OCI-M2 (cell line): ENCODE measurements around the gene KCNIP4.

ENCODE experiments used
- DNase-seq: peaks from one replicate; lab custom pipeline; 2025; ENCODE audit not compliant: unreplicated experiment; lab: John Stamatoyannopoulos, UW

KCNIP4 gene

DNA sequence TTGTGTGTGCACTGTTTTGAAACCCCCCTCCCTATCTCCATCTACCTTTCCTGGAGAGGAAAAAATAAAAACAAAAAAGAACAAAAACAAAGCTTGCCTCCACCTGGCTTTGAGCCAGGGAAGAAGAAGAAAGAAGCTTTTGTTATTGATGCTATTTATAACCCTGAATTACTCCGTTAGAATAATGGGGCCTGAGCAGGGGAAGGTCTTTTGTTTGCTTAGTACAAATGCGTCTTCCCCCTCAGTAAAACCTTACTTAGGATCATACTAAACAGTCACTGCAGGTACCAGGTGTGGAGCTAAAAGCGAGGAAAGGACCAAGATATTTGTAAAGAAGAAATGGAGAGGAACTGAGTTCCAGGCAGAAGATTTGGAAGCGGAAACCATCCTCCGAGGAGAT is 352.1 kb downstream of the KCNIP4 start:
- no peak for DNase-seq

- DNase-seq = no peak
Observed at GRCh38 chr4:21593671-21594001, 354.9 kb downstream of the KCNIP4 start.

DNA sequence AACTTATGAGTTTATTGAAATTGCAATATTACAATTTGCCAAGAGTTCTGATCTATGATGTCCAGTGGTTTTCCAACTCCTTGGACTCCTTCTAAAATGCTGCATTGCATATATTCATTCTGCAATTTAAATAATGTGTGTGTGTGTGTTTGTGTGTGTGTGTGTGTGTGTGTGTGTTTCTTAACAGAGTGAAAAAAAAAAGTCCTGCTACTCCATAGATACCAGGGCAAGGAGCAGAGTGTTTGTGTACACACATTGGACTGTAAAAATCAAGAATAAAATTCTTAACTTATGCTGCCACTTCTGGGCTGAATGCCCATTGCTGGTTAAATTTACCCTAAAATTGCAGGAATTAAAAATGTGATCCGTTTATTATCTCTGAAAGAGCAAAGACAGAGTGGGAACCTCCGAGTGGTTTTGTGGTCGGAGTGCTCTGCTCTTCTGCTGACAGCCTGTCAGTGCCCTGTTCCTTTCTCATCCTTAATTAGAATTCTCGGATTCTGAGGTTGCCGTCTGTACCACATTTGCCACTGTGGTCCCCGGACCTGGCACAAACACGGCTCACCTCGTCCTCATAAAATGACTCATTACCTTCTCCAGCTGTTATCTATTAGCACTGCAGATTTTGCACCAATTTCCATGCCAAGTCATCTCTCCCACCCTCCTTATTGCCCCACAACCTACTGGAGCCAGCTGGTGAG is 355.5 kb downstream of the KCNIP4 start:
- no peak for DNase-seq

DNA sequence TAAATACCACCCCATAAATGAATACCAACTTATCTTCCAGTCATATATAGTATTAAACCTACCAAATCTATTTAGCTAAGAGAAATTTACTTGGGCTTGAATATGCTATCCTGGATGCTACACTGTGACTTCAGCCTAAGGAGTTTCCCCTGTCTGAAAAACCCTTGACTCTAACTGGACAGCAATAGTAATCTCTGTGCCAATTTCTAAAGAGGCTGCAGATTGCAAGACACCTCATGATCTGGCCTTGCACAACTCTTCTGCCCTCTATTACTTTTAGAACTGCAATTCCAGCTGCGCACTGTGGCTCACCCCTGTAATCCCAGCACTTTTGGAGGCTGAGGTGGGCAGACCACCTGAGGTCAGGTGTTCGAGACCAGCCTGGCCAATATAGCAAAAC is 371.5 kb downstream of the KCNIP4 start:
- DNase-seq = no peak

- no peak for DNase-seq
Observed at GRCh38 chr4:21571100-21571499, 377.5 kb downstream of the KCNIP4 start.

DNA sequence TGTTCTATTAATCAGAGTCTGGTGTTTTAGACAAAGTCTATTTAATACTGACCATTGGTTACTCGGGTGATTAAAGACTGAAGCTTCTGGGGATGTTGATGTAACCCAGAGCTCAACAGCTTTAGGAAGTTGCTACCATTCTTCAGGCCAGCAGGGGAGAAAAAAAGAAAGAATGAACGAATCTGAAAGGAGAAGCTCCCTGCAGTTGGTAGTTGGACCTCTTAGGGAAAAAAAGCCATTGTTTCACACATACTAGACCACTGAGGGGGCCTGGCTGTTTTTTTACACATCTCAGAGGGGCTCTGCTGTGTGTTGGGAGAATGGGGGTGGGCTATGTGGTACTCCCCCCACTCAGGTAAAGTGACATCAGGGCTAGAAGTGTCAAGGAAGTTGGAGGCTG is 378.9 kb downstream of the KCNIP4 start:
- no peak for DNase-seq

DNA sequence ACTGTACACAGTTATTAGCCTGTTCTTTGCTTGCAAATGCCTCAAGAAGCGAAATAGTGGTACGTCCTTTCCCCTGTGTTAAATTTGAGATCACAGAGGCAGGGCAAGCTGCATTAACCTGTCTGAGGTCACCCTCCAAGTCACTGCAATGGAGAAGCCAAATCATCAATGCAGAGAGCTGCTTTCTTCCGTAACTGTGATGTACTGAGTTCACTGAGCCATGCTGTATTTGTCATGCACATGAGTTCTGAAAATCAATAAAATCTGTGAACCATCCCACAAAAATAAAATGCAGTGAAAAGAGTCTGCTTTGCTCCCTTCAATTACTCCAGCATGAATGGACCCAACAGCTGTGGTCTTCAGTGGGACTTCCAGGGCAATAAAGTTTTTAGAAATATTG is 393.5 kb downstream of the KCNIP4 start:
- DNase-seq = no peak

DNA sequence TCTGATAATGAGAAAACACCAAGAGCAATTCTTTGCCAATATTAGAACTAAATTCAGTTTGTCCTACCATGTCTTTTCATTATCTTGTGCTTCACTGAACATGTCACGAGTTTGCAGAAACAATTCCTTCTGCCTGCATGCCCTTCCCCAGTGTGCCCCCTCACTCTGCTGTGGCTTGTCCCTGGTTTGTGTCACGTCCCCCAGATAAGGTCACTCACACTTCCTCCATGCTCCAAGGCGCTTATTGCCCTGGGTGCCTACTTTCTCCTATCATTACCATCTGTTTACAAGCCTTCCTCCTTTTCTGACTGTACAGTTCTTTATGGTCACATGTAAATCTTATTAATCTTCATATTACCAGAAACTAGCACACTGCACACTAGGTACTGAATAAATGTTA is 394.1 kb downstream of the KCNIP4 start:
- no peak for DNase-seq

DNA sequence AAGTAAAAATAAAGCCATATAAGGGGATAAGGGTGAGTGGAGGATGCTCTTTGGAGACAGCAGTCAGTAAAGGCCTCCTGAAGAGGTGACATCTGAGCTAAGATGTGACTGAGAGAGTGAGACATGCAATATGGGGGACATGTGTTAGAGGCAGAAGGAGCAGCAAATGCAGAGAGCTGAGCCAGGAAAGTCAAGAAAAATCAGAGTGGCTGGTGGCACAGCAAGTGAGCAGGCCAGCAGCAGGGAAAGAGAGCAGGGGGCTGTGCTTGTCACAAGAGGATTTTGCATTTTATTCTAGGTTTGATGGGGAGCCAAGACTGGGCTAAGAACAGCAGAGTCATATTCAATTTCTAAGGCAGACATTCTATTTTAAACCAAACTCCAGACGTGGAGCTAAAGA is 394.5 kb downstream of the KCNIP4 start:
- DNase-seq = no peak

DNA sequence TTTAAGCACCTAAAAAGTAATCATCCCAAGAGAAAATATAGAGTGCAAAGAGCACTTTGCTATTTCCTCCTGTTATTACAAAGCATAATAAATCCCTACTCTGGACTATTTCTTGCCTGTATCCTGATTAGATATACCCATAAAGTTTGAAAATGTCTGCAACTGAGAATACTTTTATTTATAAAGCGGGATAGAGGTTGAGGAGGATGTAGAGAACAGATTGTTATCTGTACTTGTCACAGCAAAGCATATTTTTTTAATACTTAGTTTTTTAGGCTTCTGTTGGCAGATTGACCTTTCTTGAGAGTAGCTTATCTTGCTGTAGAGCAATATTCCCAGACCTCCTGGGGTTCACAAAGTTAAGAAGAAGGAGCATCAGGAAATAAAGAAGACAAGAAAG is 396.1 kb downstream of the KCNIP4 start:
- no peak for DNase-seq

GRCh38 chr4:21544955-21545354 is 403.6 kb downstream of the KCNIP4 start:
- no peak for DNase-seq

- DNase-seq = no peak
Observed at GRCh38 chr4:21544415-21544814, 404.2 kb downstream of the KCNIP4 start.

DNA sequence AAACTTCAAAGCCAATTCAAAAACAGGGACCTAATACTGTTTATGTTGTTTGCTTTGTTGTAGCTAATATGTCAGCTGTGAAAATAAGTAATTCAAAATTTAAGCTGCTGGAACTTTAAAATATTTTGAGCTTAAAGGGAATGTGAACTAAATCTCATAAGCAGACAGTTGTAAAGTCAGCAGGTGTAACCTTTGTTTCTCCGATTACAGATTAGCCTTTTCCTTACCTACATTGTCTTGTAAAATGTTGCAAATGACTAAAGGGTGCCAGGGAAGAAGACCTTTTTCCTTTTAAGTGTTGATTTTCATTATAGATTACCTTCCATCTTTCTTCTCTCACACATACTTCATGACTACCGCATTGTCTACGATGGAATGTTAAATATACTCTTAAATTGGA is 405.1 kb downstream of the KCNIP4 start:
- no peak for DNase-seq

GRCh38 chr4:21535898-21536297 is 412.7 kb downstream of the KCNIP4 start:
- no peak for DNase-seq

DNA sequence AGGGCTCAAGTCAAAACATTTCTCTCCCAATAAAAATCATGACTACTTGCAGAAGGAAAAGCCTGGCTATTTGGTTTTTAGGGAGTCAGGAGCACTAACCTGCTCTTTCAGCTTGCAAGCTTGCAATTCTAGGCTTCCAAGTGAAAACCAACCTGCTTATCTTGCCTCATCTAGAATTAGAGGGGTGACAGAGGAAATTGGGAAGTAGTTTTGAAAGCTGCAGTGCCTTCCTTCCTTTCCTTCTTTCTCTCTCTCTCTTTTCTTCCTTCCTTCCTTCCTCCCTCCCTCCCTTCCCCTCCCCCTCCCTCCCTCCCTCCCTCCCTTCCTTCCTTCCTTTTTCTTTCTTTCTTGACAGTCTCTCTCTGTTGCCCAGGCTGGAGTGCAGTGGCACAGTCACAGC is 417.5 kb downstream of the KCNIP4 start:
- DNase-seq = no peak

- DNase-seq = no peak
Observed at GRCh38 chr4:21529214-21529613, 419.4 kb downstream of the KCNIP4 start.

DNA sequence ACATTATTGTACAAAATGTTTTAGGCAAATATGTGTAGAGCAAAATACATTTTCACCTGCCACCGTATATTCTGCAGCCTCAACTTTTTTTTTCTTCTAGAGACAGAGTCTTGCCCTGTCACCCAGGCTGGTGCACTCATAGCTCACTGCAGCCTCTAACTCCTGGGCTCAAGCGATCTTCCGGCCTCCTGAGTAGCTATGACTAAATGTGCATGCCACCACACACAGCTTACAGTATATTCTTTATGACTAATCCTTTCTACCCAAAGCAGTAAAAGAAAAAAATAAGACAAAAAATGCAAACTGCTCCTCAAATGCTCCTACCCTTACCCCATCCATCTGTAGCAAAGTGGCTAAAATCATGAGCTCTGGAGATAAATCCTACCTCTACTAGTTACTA is 426.3 kb downstream of the KCNIP4 start:
- no peak for DNase-seq

- DNase-seq = no peak
Observed at GRCh38 chr4:21517126-21517859, 431.3 kb downstream of the KCNIP4 start.

GRCh38 chr4:21514022-21514694 is 434.4 kb downstream of the KCNIP4 start:
- no peak for DNase-seq

DNA sequence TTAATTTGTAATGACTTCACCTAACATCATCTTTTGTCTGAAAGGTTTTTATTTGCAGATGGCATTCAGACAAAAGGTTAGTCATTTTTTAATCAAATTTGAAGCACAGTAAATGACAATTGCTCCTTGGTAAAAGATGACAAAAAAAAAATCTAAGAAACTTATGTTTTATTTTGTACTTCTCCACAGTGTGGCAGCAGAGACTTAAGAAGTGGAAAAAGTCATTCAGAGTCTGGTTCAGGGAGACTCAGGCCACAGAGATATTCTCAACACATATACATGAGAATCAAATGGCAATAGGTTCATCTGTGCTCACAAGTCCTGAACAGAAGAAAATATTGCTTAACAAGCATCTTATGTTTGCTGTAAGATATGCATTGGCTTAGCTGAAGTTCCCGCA is 436.2 kb downstream of the KCNIP4 start:
- DNase-seq = no peak

DNA sequence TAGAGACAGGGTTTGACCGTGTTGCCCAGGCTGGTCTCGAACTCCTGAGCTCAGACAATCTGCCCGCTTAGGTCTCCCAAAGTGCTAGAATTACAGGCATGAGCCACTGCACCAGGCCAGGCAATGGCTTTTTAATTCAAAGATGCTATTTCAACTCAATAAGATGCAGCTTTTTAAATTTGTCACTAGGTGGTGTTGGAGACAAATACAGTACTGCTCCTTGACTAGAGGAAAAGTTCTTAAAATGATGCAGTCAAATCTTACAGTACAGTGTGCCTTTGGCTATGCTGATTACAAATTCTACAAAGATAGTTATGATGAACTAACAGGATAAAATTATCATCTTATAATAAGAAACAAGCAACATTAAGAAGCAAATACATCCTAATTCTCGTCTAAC is 441.1 kb downstream of the KCNIP4 start:
- no peak for DNase-seq

DNA sequence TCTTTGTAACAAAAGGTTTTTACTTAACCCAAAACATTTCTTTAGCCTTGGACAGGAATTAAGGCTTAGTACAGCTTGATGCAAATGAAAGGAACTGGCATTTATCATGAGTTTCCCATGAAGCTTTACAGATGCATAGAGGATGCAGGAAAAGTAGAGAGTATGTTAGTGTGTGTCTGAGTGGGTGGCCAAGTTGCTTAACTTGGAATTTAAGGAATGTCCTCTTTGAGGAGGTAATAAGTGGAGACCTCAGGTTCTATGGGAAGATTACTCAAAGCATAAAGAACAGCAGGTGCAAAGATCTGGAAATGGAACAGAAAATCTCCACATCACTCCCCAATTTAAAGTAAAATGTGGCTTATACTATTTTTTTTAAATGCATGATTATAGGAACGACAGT is 457.9 kb downstream of the KCNIP4 start:
- DNase-seq = no peak
